Sigmoid colon (tissue), 4 donors: ENCODE data around the gene EEF1A1.
"Not testable (repeated sequence)": the region's sequence is repeated elsewhere in the genome, so short reads cannot be mapped to it uniquely, and the experiment has no call there.

Experiments used
- CTCF ChIP-seq, 4 experiments: fragments of 450-650 bp in 3 of 4; fragments of 200-600 bp in 1 of 4; IDR thresholded peaks; one replicate each; pipeline ENCODE4 v1.5.1; 2016 to 2019; ENCODE audit warnings: antibody characterized with exemption in 4 of 4, mild to moderate bottlenecking in 3 of 4, moderate library complexity in 2 of 4
- EP300 ChIP-seq, 4 donors: sonication (generic); formaldehyde crosslinking; IDR thresholded peaks; one replicate each; pipeline ENCODE4 v1.6.1; 2017; ENCODE audit warnings: antibody characterized with exemption in 4 of 4
- POLR2A ChIP-seq, 2 donors: fragments of 450-650 bp; IDR thresholded peaks; one replicate each; pipeline ENCODE4 v1.6.1; 2016; ENCODE audit warnings: antibody characterized with exemption in 2 of 2, mild to moderate bottlenecking in 2 of 2, moderate library complexity in 2 of 2
- POLR2AphosphoS5 ChIP-seq, 4 donors: sonication (generic); formaldehyde crosslinking; IDR thresholded peaks; one replicate each; pipeline ENCODE4 v1.6.1; 2017; ENCODE audit warnings: antibody characterized with exemption in 4 of 4

- TF ChIP-seq POLR2A, CTCF, POLR2AphosphoS5, EP300 (IDR thresholded peaks at IDR 0.05): not testable (repeated sequence)
Observed at GRCh38 chr6:73542481-73542880, 21.6 kb upstream of the EEF1A1 start.
